Neuronal stem cell (in vitro differentiated cells): ENCODE results near the gene PCYT1A.
"Not testable (repeated sequence)": the region's sequence is repeated elsewhere in the genome, so short reads cannot be mapped to it uniquely, and the experiment has no call there.

Experiments
- DNase-seq: peaks from one replicate; pipeline ENCODE4 v3.0.0-alpha.2; 2013; ENCODE audit warnings: low spot score
- H2AFZ ChIP-seq: one replicate; pipeline ENCODE4 v1.6.1; 2013; ENCODE audit warnings: mild to moderate bottlenecking, low read length, inconsistent platforms
- H2AK5ac ChIP-seq: 2 replicates; pipeline ENCODE4 v1.6.1; 2013; ENCODE audit warnings: low read depth, mild to moderate bottlenecking, inconsistent platforms, low read length, moderate library complexity, mixed read lengths
- H2BK120ac ChIP-seq: 2 replicates; pipeline ENCODE4 v1.6.1; 2013; ENCODE audit warnings: low read depth, mild to moderate bottlenecking, inconsistent platforms, low read length, moderate library complexity, mixed read lengths
- H2BK12ac ChIP-seq: one replicate; pipeline ENCODE4 v1.6.1; 2013; ENCODE audit warnings: low read length, inconsistent platforms
- H2BK15ac ChIP-seq: 2 replicates; pipeline ENCODE4 v1.6.1; 2013; ENCODE audit warnings: mild to moderate bottlenecking, low read length, inconsistent platforms, mixed read lengths
- H2BK5ac ChIP-seq: one replicate; pipeline ENCODE4 v1.6.1; 2013; ENCODE audit warnings: inconsistent platforms, mild to moderate bottlenecking, low read length, moderate library complexity
- H3K14ac ChIP-seq: one replicate; pipeline ENCODE4 v1.6.1; 2013; ENCODE audit warnings: low read length, inconsistent platforms
- H3K18ac ChIP-seq: 2 replicates; pipeline ENCODE4 v1.6.1; 2013; ENCODE audit warnings: low read length, inconsistent platforms
- H3K23ac ChIP-seq: 2 replicates; pipeline ENCODE4 v1.6.1; 2013; ENCODE audit warnings: low read depth, mild to moderate bottlenecking, mixed read lengths, low read length, inconsistent platforms; ENCODE audit not compliant: poor library complexity
- H3K27ac ChIP-seq: replicated peaks from 3 replicates; pipeline ENCODE4 v1.5.1; 2013; ENCODE audit warnings: low read length, inconsistent platforms
- H3K27me3 ChIP-seq, 3 experiments: 2 replicates each; pipeline ENCODE4 v1.6.1; 2013; ENCODE audit warnings: low read length in 3 of 3, mild to moderate bottlenecking in 2 of 3, inconsistent platforms in 1 of 3, low read depth in 1 of 3, mixed read lengths in 1 of 3, moderate library complexity in 1 of 3; ENCODE audit not compliant: control insufficient read depth in 3 of 3, insufficient read depth in 3 of 3
- H3K36me3 ChIP-seq, 2 donors: replicated peaks in 1 of 2; 2 replicates each; pipeline ENCODE4 v1.6.1; 2013; ENCODE audit warnings: low read length in 2 of 2; ENCODE audit not compliant: control insufficient read depth in 2 of 2, insufficient read depth in 2 of 2
- H3K4ac ChIP-seq: 2 replicates; pipeline ENCODE4 v1.6.1; 2013; ENCODE audit warnings: inconsistent platforms, mild to moderate bottlenecking, low read length, moderate library complexity
- H3K4me1 ChIP-seq, 2 donors: 1 replicate in 1 of 2; 2 replicates in 1 of 2; pipeline ENCODE4 v1.6.1; 2013; ENCODE audit warnings: low read length in 2 of 2, low read depth in 1 of 2; ENCODE audit not compliant: control insufficient read depth in 2 of 2, insufficient read depth in 1 of 2
- H3K4me2 ChIP-seq: one replicate; pipeline ENCODE4 v1.6.1; 2013; ENCODE audit warnings: mild to moderate bottlenecking, low read length, inconsistent platforms; ENCODE audit not compliant: insufficient read depth, poor library complexity, severe bottlenecking
- H3K4me3 ChIP-seq, 2 donors: 2 replicates each; pipeline ENCODE4 v1.5.1; 2013; ENCODE audit warnings: low read length in 2 of 2, mild to moderate bottlenecking in 2 of 2, inconsistent platforms in 1 of 2, moderate library complexity in 1 of 2
- H3K79me1 ChIP-seq: one replicate; pipeline ENCODE4 v1.6.1; 2013; ENCODE audit warnings: low read depth, mild to moderate bottlenecking, inconsistent platforms, low read length, moderate library complexity
- H3K9ac ChIP-seq: one replicate; pipeline ENCODE4 v1.6.1; 2013; ENCODE audit warnings: mild to moderate bottlenecking, low read depth, low read length, inconsistent platforms; ENCODE audit not compliant: poor library complexity
- H3K9me3 ChIP-seq, 2 donors: replicated peaks in 1 of 2; 2 replicates each; pipeline versions ENCODE3 to v1.6.1; 2013; ENCODE audit warnings: low read length in 2 of 2, mild to moderate bottlenecking in 2 of 2, inconsistent platforms in 1 of 2, low read depth in 1 of 2, mixed read lengths in 1 of 2, moderate library complexity in 1 of 2; ENCODE audit not compliant: control insufficient read depth in 2 of 2, insufficient read depth in 1 of 2
- H4K8ac ChIP-seq: one replicate; pipeline ENCODE4 v1.6.1; 2013; ENCODE audit warnings: low read depth, mild to moderate bottlenecking, inconsistent platforms, low read length, moderate library complexity
- H4K91ac ChIP-seq: one replicate; pipeline ENCODE4 v1.6.1; 2013; ENCODE audit warnings: low read length, low read depth, mild to moderate bottlenecking, inconsistent platforms; ENCODE audit not compliant: poor library complexity
- WGBS, 2 donors: extraction: QIAGEN DNeasy Blood & Tissue Kit; methylation state at CpG; one replicate each; pipeline ENCODE4 v1.1.7; 2013; ENCODE audit warnings: missing lambda C conversion rate in 2 of 2, mixed read lengths in 1 of 2; ENCODE audit not compliant: insufficient read length in 2 of 2, insufficient replicate concordance in 1 of 2; ENCODE audit errors: extremely low coverage in 2 of 2; 5-methylcytosine and 5-hydroxymethylcytosine counted together

PCYT1A gene

DNA sequence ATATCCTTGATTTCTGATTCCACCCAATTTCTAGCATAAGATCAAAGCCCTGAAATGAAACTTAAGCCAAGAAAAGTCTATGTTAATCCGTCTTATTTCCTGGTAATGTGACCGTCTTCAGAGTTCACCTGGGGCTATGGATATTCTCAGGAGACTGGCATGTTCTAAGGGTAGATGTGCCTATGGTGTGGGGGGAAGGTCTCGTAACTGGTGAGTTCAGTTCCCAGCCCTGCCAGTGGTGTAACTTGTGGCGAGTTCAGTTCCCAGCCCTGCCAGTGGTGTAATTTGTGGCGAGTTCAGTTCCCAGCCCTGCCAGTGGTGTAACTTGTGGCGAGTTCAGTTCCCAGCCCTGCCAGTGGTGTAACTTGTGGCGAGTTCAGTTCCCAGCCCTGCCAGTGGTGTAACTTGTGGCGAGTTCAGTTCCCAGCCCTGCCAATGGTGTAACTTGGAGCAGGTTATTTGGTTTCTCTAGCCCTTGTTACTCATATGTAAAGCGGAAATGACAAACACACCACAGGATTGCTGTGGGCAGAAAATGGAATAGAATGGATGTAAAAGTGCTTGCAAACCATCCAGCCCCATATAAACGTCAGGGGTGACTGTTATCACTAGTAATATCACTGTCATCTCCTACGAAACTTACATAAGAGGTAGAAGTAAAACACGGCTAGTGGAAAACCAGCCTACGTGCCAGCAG lies 40.8 kb downstream of the PCYT1A start:
- H3K27ac ChIP-seq, result no peak overlapping the region
- no peak overlapping the region for H3K14ac ChIP-seq
- H2AFZ ChIP-seq, result no peak overlapping the region
- H3K9me3 ChIP-seq, result peaks cover 2 to 4% of the 10 kb centered on the region in 2 donors
- no peak for DNase-seq
- H3K23ac ChIP-seq, result no peak overlapping the region
- no peak overlapping the region for H3K4me3 ChIP-seq
- no peak overlapping the region for H2BK120ac ChIP-seq
- no peak overlapping the region for H4K91ac ChIP-seq
- H3K9ac ChIP-seq, result no peak overlapping the region
- no peak overlapping the region for H3K4me2 ChIP-seq
- H2AK5ac ChIP-seq, result no peak overlapping the region
- H3K4me1 ChIP-seq, result no peaks in the 10 kb centered on the region
- H2BK5ac ChIP-seq, result no peak overlapping the region
- H3K4ac ChIP-seq, result no peak overlapping the region
- no peak overlapping the region for H3K18ac ChIP-seq
- H2BK15ac ChIP-seq, result no peak overlapping the region
- no peak overlapping the region for H4K8ac ChIP-seq
- H3K36me3 ChIP-seq, result peaks cover 14 to 40% of the 10 kb centered on the region in 2 donors
- WGBS, 2 donors, result no CpG with 5 or more reads among the region's 13 CpGs
- H2BK12ac ChIP-seq, result no peak overlapping the region
- peaks cover 1% of the 10 kb centered on the region for H3K79me1 ChIP-seq
- no peaks in the 10 kb centered on the region for H3K27me3 ChIP-seq

DNA sequence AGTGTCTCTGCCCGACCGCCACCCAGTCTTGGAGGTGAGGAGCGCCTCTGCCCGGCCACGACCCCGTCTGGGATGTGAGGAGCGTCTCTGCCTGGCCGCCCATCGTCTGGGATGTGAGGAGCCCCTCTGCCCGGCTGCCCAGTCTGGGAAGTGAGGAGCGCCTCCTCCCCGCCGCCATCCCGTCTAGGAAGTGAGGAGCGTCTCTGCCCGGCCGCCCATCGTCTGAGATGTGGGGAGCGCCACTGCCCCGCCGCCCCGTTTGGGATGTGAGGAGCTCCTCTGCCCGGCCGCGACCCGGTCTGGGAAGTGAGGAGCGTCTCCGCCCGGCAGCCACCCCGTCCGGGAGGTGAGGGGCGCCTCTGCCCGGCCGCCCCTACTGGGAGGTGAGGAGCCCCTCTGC lies 43.4 kb downstream of the PCYT1A start:
- H3K9ac ChIP-seq, DNase-seq: not testable (repeated sequence)

DNA sequence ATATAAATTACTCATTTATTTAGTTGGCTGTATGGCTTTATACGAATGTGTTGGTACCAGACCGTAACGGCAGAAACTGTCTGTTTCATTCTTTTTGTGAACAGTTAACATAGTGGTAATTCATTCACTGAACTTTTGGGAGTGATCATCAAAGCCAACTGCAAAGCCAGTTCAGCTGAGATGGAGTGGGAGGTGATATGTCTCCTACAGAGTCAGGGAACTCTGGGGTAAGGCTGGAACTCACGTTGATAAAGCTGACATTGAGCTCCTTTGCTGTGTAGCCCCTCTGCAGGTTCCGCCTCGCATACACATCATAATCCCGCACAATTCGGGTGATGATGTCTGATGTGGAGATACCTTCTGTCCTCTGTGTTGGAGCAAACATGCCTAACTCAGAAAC lies 45.8 kb downstream of the PCYT1A start:
- no peak overlapping the region for H4K8ac ChIP-seq
- peaks cover 2 to 4% of the 10 kb centered on the region in 2 donors for H3K9me3 ChIP-seq
- no peak for DNase-seq
- H3K36me3 ChIP-seq, result peaks cover 19 to 63% of the 10 kb centered on the region in 2 donors
- no peak overlapping the region for H2AK5ac ChIP-seq
- no peaks in the 10 kb centered on the region for H3K27me3 ChIP-seq
- H3K4me3 ChIP-seq, result no peak overlapping the region
- H2BK15ac ChIP-seq, result no peak overlapping the region
- no peaks in the 10 kb centered on the region for H3K4me1 ChIP-seq
- no peaks in the 10 kb centered on the region for H3K79me1 ChIP-seq
- no peak overlapping the region for H3K4me2 ChIP-seq
- H3K23ac ChIP-seq, result no peak overlapping the region
- no peak overlapping the region for H2BK120ac ChIP-seq
- H2BK12ac ChIP-seq, result no peak overlapping the region
- H2AFZ ChIP-seq, result no peak overlapping the region
- no peak overlapping the region for H3K27ac ChIP-seq
- WGBS, 2 donors, result no CpG with 5 or more reads among the region's 8 CpGs
- no peak overlapping the region for H3K14ac ChIP-seq
- no peak overlapping the region for H2BK5ac ChIP-seq
- H3K18ac ChIP-seq, result no peak overlapping the region
- H3K4ac ChIP-seq, result no peak overlapping the region
- H4K91ac ChIP-seq, result no peak overlapping the region
- no peak overlapping the region for H3K9ac ChIP-seq

More for the DNA sequence above, 43.4 kb downstream of the PCYT1A start:
- not testable (repeated sequence) for H4K91ac ChIP-seq, H3K4me1 ChIP-seq, H2BK15ac ChIP-seq, H3K18ac ChIP-seq, H2AFZ ChIP-seq, H3K23ac ChIP-seq, H3K4ac ChIP-seq, H2AK5ac ChIP-seq, H2BK5ac ChIP-seq, H3K27ac ChIP-seq, H3K14ac ChIP-seq, H2BK120ac ChIP-seq, H4K8ac ChIP-seq, H3K4me2 ChIP-seq, H3K9me3 ChIP-seq, H3K27me3 ChIP-seq, H3K79me1 ChIP-seq, H2BK12ac ChIP-seq, H3K4me3 ChIP-seq
- WGBS, 2 donors, result no CpG with 5 or more reads among the region's 34 CpGs
- peaks cover 18 to 53% of the 10 kb centered on the region in 2 donors for H3K36me3 ChIP-seq

DNA sequence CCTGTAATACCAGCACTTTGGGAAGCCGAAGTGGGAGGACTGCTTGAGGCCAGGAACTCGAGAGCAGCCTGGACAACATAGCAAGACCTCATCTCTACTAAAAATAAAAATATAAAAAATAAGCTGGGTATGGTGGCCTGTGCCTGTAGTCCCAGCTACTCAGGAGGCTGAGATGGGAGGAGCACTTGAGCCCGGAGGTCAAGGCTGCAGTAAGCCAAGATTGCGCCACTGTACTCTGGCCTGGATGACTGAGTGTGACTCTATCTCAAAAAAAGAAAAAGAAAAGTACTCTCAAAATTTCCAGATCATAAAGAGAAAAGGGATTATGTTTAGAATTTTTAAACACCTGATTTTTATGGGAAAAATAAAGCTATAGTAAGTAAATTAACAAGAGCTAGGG lies 47.1 kb downstream of the PCYT1A start:
- no peak overlapping the region for H2BK120ac ChIP-seq
- H3K79me1 ChIP-seq, result no peaks in the 10 kb centered on the region
- no peak overlapping the region for H3K18ac ChIP-seq
- peaks cover 0 to 1% of the 10 kb centered on the region in 2 donors for H3K9me3 ChIP-seq
- no peak overlapping the region for H3K9ac ChIP-seq
- H2BK5ac ChIP-seq, result no peak overlapping the region
- no peak overlapping the region for H2BK15ac ChIP-seq
- no peak overlapping the region for H2AFZ ChIP-seq
- H2BK12ac ChIP-seq, result no peak overlapping the region
- WGBS, 2 donors, result no CpG with 5 or more reads among the region's 4 CpGs
- H3K27ac ChIP-seq, result no peak overlapping the region
- DNase-seq, result no peak
- H3K4ac ChIP-seq, result no peak overlapping the region
- H3K4me2 ChIP-seq, result no peak overlapping the region
- H4K8ac ChIP-seq, result no peak overlapping the region
- H3K27me3 ChIP-seq, result no peaks in the 10 kb centered on the region
- H3K14ac ChIP-seq, result no peak overlapping the region
- H4K91ac ChIP-seq, result no peak overlapping the region
- no peaks in the 10 kb centered on the region for H3K4me1 ChIP-seq
- H3K23ac ChIP-seq, result no peak overlapping the region
- peaks cover 19 to 52% of the 10 kb centered on the region in 2 donors for H3K36me3 ChIP-seq
- no peak overlapping the region for H2AK5ac ChIP-seq
- no peak overlapping the region for H3K4me3 ChIP-seq
